Stimulated activated naive B cell treated with anti-CD40 and anti-IgM and Interleukin-4, amounts not matched to agents 10 μg/mL and 1 μg/mL and 100 μg/mL, for 72 hours (primary cell): ENCODE measurements around the gene OPRD1.
"Not testable (repeated sequence)": the region's sequence is repeated elsewhere in the genome, so short reads cannot be mapped to it uniquely, and the experiment has no call there.

Source experiments
- ATAC-seq, 2 donors: fragments of 150-1000 bp; cut with Tn5 transposase; replicated peaks; 2 replicates each; pipeline ENCODE4 v1.10.0; 2021; ENCODE audit warnings: moderate library complexity in 1 of 2
- DNase-seq: peaks from one replicate; pipeline ENCODE4 v3.0.0; 2021
- H3K27ac Mint-ChIP-seq: one replicate; pipeline ENCODE4 v1.8.0; 2022; ENCODE audit warnings: mild to moderate bottlenecking, mixed read lengths
- H3K27me3 Mint-ChIP-seq, 2 donors: one replicate each; pipeline ENCODE4 v1.8.0; 2022; ENCODE audit warnings: mixed read lengths in 2 of 2
- H3K36me3 Mint-ChIP-seq, 2 donors: one replicate each; pipeline ENCODE4 v1.8.0; 2022; ENCODE audit warnings: mixed read lengths in 2 of 2, mild to moderate bottlenecking in 1 of 2
- H3K4me1 Mint-ChIP-seq, 2 donors: one replicate each; pipeline ENCODE4 v1.8.0; 2022; ENCODE audit warnings: mixed read lengths in 2 of 2, mild to moderate bottlenecking in 1 of 2
- H3K4me3 Mint-ChIP-seq, 2 donors: one replicate each; pipeline ENCODE4 v1.8.0; 2022; ENCODE audit warnings: mild to moderate bottlenecking in 2 of 2, mixed read lengths in 2 of 2, moderate library complexity in 1 of 2
- H3K9me3 Mint-ChIP-seq, 2 donors: one replicate each; pipeline ENCODE4 v1.8.0; 2022; ENCODE audit warnings: mixed read lengths in 2 of 2, mild to moderate bottlenecking in 1 of 2

The OPRD1 gene

DNA sequence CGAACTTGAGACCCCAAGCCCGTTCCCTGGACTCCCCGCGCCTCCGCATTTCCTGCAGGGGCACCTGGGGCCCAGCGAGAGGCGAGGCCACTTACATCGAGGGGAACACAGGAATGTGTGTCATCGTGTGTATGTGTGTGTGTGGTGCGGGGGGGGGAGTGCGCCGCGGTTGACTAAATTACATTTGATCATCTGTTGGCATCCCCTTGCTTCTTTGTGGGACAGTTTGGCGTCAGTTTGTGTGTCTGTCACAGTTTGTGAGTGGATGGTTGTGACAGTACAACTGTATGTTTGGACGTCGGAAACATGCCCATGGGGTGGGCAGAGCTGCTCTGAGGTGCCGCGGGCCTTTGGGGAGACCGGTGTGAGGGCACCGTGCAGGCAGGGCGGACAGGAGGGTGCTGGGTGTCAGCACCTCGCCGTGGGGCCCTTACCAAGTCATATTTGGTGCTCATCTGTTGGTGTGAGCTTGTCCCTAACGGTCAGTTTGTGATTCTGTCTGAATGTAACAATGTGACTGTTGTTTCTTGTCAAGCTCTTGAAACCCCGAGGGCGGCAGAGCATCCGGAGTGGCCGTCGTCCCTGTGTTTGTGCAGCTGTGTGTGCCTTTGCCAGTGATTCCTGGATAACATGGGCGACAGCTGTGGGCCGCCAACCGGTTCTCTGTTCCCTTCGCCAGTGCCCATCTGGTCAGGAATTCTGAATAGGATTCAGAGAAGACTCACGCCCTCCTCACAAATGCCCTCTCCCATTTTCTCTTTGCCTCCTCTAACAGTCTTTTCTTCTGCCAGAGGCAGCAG is 899 bp downstream of the OPRD1 start:
- Mint-ChIP-seq H3K27me3 (peaks cover 59 to 66% of the 10 kb centered on the region in 2 donors), H3K9me3 (no peaks in the 10 kb centered on the region), H3K36me3 (no peaks in the 10 kb centered on the region), H3K27ac (no peak overlapping the region), H3K4me1 (peaks cover 1 to 5% of the 10 kb centered on the region in 2 donors), H3K4me3 (no peak overlapping the region)
- DNase-seq (no peak), ATAC-seq (no peak)

DNA sequence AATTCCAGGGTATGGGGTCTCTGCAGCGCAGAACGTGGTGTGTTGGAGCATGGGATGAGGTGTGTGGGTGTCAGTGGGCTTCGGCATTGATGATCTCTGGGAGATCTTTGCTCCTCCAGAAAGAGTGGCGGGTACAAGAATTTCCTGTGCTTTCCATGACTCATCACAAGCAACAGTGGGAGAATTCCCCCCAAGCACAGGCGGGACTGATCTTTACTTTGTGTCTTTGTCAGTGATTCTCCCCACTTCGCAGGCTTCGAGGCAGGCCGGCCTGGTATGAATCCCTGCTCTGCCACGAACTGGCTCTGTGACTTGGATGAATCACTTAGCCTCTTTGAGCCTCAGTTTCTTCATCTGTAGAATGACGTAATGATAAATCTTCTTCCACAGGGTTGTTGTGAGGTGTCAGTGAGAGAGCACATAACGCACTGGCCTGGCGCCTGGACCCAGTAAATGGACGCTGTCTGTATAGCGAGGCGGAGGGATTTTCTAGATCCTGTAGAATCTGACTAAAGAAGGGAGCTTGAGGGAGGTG is 2.0 kb downstream of the OPRD1 start:
- DNase-seq (no peak), ATAC-seq (no peak)
- Mint-ChIP-seq H3K27ac (no peak overlapping the region), H3K36me3 (no peaks in the 10 kb centered on the region), H3K27me3 (peaks cover 69 to 78% of the 10 kb centered on the region in 2 donors), H3K4me1 (peaks cover 1 to 5% of the 10 kb centered on the region in 2 donors), H3K4me3 (no peak overlapping the region), H3K9me3 (peaks cover 0 to 2% of the 10 kb centered on the region in 2 donors)

DNA sequence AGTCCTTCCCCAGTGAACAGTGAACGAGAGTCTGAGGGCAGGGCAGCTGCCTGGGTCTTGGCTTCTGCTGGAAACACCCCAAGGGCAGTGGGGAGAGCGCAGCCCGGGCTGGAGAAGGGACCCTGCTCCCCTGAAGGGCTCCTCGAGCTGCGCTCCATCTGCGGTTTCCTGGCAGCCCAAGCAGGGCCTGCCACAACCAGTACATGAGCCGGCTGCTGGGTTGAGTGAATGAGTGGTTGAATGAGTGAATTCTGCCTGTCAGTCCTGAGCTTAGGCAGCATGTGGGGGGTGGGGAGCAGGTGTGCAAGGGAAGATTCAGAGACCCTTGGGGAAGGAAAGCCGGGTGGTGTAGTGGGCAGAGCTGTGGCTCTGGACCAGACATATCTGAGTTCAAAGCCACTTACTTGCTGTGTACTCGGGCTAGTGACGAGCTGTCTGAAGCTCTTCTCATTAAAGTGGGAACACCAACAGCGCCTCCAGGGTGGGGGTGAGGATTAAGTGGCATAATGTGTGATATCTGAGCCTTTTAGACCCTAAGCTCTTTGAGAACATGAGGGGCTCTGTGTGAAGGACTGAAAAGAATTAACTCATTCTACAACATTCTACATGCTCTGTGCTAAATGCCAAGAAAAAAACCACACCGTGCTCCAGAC is 3.7 kb downstream of the OPRD1 start:
- DNase-seq = no peak
- Mint-ChIP-seq H3K27ac (no peak overlapping the region), H3K4me3 (no peak overlapping the region), H3K9me3 (peaks cover 0 to 2% of the 10 kb centered on the region in 2 donors), H3K36me3 (no peaks in the 10 kb centered on the region), H3K4me1 (peaks cover 1 to 5% of the 10 kb centered on the region in 2 donors), H3K27me3 (peaks cover 63 to 69% of the 10 kb centered on the region in 2 donors)
- ATAC-seq = no peak

DNA sequence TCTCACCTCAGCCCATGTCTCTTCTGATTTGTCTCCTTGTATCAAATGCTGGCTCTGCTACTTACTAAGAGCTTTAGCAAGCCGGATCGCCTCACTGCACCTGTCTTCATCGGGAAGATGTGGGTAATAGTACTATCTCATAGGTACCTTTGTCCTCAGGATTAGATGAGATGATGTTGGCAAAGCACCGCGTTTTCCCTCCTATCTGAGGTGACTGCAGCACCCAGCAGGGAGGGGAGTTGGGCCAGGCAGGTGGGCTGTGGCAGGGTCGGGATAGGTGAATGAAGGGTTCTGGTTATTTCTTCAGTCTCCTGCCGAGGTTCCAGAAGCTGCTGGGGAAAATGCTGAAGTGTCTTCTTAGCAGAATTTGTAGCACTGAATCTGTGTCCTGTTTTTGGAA is 5.2 kb downstream of the OPRD1 start:
- ATAC-seq = no peak
- peaks cover 0 to 5% of the 10 kb centered on the region in 2 donors for H3K4me1 Mint-ChIP-seq

DNA sequence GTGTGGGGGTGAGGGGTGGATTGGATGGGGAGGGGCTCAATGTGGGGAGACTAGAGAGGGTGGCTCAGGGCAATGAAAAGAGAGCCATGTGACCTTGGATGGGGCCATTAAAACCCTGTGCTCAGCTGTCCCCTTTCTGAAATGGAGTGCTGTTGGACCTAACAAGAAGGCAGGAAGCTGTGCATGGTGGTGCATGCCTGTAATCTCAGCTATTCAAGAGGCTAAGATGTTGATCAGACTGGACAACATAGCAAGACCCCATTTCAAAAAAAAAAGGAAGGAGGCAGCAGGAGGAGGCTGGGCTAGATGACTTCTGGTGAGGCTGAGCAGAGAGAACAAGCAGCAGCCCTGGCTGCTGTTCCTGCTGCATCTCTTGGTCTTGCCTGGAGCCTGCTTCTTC is 7.0 kb downstream of the OPRD1 start:
- Mint-ChIP-seq H3K9me3 (peaks cover 0 to 2% of the 10 kb centered on the region in 2 donors), H3K4me3 (no peak overlapping the region), H3K27ac (no peak overlapping the region), H3K27me3 (peaks cover 37 to 42% of the 10 kb centered on the region in 2 donors), H3K4me1 (no peaks in the 10 kb centered on the region), H3K36me3 (no peaks in the 10 kb centered on the region)
- ATAC-seq (no peak), DNase-seq (no peak)

More for the DNA sequence above, 5.2 kb downstream of the OPRD1 start:
- Mint-ChIP-seq H3K9me3 (peaks cover 0 to 2% of the 10 kb centered on the region in 2 donors), H3K4me3 (no peak overlapping the region), H3K27me3 (peaks cover 53 to 58% of the 10 kb centered on the region in 2 donors), H3K27ac (no peak overlapping the region), H3K36me3 (no peaks in the 10 kb centered on the region)
- no peak for DNase-seq

DNA sequence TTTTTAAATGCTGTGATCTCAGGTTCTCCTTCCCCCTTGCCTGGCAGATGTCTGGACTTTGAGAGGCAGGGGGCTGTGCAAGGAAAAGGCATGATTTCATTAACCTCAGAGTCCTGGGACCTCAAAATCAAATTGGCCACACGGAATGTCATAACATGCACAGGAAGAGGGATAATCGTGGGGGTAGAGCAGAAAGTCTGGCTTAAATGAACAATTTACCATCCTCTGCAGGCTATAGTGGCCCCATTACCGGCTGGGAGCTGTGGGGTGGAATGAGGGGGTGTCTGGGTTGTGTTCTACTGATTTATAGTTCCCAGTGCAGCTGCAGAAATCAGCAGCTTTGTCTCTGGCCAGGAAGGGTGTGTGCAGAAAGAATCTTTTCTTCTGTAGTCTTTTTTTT is 10.8 kb downstream of the OPRD1 start:
- no peak overlapping the region for H3K27ac Mint-ChIP-seq
- ATAC-seq (no peak), DNase-seq (no peak)
- peaks cover 0 to 2% of the 10 kb centered on the region in 2 donors for H3K9me3 Mint-ChIP-seq
- H3K4me3 Mint-ChIP-seq = no peak overlapping the region
- H3K4me1 Mint-ChIP-seq = no peaks in the 10 kb centered on the region
- no peaks in the 10 kb centered on the region for H3K36me3 Mint-ChIP-seq
- peaks cover 13 to 16% of the 10 kb centered on the region in 2 donors for H3K27me3 Mint-ChIP-seq

DNA sequence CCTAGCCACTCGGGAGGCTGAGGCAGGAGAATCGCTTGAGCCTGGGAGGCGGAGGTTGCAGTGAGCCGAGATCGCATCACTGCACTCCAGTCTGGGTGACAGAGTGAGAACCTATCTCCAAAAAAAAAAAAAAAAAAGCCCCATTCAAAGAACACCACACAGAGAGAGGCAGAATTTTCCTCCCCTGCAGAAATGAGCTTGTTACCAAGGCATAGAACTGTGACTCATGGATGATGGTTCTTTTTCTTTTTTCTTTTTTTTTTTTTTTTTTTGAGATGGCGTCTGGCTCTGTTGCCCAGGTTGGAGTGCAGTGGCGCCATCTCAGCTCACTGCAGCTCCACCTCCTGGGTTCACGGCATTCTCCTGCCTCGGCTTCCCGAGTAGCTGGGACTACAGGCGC is 12.1 kb downstream of the OPRD1 start:
- not testable (repeated sequence) for H3K36me3 Mint-ChIP-seq, ATAC-seq, H3K4me1 Mint-ChIP-seq, H3K27ac Mint-ChIP-seq, H3K4me3 Mint-ChIP-seq, DNase-seq, H3K27me3 Mint-ChIP-seq, H3K9me3 Mint-ChIP-seq

DNA sequence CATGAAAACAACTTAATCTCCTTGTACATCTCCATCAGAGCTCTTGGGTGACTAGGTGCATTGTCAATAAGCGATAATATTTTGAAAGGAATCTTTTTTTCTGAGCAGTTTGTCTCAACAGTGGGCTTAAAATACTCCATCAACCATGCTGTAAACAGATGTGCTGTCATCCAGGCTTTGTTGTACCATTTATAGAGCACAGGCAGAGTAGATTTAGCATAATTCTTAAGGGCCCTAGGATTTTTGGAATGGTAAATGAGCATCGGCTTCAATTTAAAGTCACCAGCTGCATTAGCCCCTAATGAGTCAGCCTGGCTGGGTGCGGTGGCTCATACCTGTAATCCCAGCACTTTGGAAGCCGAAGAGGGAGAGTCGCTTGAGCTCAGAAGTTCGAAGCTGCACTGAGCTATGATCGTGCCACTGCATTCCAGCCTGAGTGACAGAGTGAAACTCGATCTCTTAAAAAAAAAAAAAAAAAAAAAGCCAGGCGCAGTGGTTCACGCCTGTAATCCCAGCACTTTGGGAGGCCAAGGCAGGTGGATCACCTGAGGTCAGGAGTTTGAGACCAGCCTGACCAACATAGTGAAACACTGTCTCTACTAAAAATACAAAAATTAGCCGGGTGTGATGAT is 16.4 kb downstream of the OPRD1 start:
- H3K4me3 Mint-ChIP-seq, H3K27ac Mint-ChIP-seq, DNase-seq, H3K4me1 Mint-ChIP-seq, ATAC-seq, H3K36me3 Mint-ChIP-seq, H3K9me3 Mint-ChIP-seq, H3K27me3 Mint-ChIP-seq: not testable (repeated sequence)

DNA sequence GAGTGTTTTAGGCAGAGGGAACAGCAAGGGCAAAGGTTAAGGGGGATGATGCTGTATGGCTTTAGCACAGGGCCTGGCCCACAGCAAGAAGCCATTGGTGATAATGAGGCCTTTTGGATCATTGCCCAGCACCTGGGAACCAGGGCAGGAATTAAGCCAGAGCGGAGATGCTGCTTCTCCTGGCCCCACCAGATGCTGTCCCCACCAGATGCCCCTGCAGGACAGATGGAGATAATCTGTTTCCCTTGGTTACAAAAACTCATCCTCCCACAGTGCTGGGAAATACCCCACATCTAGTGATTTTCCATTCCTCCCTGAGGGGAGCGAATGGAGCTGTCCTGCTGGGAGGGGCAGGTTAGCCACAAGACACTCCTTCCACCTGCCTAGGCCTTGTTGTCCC is 18.8 kb downstream of the OPRD1 start:
- ATAC-seq (no peak), DNase-seq (no peak)
- H3K9me3 Mint-ChIP-seq = no peaks in the 10 kb centered on the region
- H3K4me3 Mint-ChIP-seq = no peak overlapping the region
- H3K4me1 Mint-ChIP-seq = no peaks in the 10 kb centered on the region
- no peak overlapping the region for H3K27ac Mint-ChIP-seq
- no peaks in the 10 kb centered on the region for H3K36me3 Mint-ChIP-seq
- H3K27me3 Mint-ChIP-seq = peaks cover 5% of the 10 kb centered on the region in 2 donors

DNA sequence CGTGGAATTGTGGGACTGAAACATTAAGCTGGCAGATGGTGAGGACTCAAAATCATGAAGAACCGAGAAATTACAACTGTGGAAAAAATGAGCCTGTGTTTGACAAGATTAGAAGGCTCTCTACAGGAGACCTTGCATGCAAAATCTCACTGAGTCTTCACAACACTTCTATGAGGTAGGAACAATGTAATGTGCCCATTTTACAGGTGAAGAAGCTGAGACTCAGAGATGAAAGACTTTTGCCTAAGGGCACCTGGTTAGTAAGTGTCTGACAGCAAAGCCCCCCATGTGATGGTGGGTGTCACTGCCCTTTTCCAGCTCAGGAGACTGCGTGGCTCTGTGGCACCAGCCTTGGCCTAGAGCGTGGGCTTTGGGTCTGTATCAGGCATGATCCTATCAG is 21.0 kb downstream of the OPRD1 start:
- Mint-ChIP-seq H3K27ac (no peak overlapping the region), H3K4me3 (no peak overlapping the region), H3K36me3 (no peaks in the 10 kb centered on the region), H3K9me3 (no peaks in the 10 kb centered on the region), H3K4me1 (no peaks in the 10 kb centered on the region), H3K27me3 (peaks cover 9 to 16% of the 10 kb centered on the region in 2 donors)
- DNase-seq = no peak
- no peak for ATAC-seq

DNA sequence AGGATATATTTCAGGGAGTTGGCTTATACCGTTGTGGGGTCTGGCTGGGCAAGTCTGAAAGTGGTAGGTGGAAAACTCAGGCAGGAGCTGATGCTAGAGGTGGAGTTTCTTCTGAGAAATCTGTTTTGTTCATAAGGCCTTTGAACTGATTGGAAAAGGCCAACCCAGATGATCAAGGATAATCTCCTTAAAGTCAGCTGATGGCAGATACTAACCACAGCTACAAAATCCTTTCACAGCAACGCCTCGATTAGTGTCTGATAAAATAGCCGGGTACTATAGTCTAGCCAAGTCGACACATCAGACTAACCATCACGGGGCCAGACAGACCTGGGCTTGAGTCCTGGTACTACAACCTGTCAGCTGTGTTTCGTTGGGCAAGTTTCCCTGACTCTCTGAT is 21.4 kb downstream of the OPRD1 start:
- Mint-ChIP-seq H3K9me3 (no peaks in the 10 kb centered on the region), H3K27ac (no peak overlapping the region), H3K4me1 (no peaks in the 10 kb centered on the region), H3K27me3 (peaks cover 10 to 18% of the 10 kb centered on the region in 2 donors), H3K36me3 (no peaks in the 10 kb centered on the region), H3K4me3 (no peak overlapping the region)
- DNase-seq = no peak
- no peak for ATAC-seq

DNA sequence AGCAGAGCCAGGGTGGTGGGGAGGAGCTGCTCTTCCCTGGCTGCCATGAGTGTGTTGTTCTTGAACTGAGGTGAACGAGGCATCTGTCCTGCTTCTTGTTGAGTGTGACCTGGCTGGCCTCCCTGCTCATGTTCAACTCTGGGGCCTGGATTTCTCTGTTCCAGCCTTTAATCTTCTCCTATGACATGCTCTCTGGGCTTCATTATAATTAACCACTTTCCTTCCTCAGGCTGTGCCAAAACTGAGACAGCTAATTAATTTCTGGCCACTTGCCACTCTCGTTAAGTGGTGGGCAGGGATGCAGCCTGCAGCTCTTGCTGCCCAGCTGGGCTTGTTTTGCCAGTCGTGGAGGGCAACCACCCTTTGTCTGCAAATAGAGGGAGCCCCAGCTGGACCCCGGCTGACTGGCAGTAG is 23.3 kb downstream of the OPRD1 start:
- DNase-seq (no peak), ATAC-seq (no peak)
- Mint-ChIP-seq H3K27me3 (peaks cover 26 to 33% of the 10 kb centered on the region in 2 donors), H3K9me3 (no peaks in the 10 kb centered on the region), H3K36me3 (no peaks in the 10 kb centered on the region), H3K27ac (no peak overlapping the region), H3K4me3 (no peak overlapping the region), H3K4me1 (no peaks in the 10 kb centered on the region)

DNA sequence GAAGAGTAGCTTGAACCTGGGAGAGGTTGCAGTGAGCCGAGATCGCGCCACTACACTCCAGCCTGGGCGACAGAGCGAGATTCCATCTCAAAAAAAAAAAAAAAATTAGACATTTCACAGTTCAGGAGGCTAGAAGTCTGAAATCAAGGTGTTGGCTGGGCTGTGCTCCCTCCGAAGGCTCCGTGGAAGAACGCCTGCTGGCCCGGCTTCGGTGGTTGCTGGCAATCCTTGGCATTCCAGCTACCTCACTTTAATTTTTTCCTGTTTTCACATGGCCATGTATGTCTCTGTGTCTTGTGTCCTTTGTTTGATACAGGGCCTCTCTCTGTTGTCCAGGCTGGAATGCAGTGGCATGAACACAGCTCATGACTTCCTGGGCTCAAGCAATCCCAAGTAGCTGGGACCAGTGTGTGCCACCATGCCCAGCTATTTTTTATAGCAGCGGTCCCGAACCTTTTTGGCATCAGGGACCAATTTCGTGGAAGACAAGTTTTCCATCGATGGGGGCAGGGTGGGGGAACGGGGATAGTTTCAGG is 24.5 kb downstream of the OPRD1 start:
- H3K27ac Mint-ChIP-seq = no peak overlapping the region
- no peaks in the 10 kb centered on the region for H3K4me1 Mint-ChIP-seq
- ATAC-seq (no peak), DNase-seq (no peak)
- no peaks in the 10 kb centered on the region for H3K9me3 Mint-ChIP-seq
- H3K4me3 Mint-ChIP-seq = no peak overlapping the region
- no peaks in the 10 kb centered on the region for H3K36me3 Mint-ChIP-seq
- H3K27me3 Mint-ChIP-seq = peaks cover 28 to 33% of the 10 kb centered on the region in 2 donors

DNA sequence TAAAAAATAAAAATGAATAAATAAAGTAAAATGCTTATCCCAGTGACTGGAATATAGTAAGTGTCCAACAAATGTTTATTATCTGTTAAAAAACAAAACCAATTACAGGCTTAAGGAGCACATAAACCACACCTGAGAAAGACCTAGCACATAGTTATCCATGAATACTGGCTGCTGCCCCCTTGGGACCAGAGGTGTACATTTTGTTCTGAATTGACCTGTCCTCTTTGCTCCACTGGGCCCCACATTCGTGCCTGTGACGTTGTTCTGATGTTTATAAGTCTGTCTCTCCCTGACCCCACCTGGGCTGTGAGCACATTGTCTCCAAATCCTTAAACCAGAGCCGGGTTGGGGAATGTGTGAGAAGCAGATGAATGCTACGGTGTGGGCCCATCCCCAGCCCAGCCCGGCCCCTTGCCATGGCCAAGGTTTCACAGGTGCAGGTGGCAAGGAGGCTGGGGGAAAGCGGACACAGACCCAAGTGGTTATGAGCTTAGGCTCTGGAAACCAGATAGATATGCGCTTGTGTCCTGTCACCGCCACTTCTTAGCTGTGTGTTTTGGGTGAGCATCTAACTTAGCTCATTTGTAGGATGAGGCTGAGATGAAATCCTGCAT is 29.1 kb downstream of the OPRD1 start:
- Mint-ChIP-seq H3K4me3 (no peak overlapping the region), H3K36me3 (no peaks in the 10 kb centered on the region), H3K9me3 (no peaks in the 10 kb centered on the region), H3K27ac (no peak overlapping the region), H3K27me3 (peaks cover 25 to 27% of the 10 kb centered on the region in 2 donors), H3K4me1 (peaks cover 3 to 4% of the 10 kb centered on the region in 2 donors)
- DNase-seq (no peak), ATAC-seq (no peak)
